ENCODE data around the gene EQTN. TPM values are rescaled to one million over a fixed set of nuclear protein-coding genes. Genes with fewer than 3 reads are reported as not detected.
A peak's percentile ranks its signal among the peaks of the same experiment; 100 is the strongest.
"Not testable (repeated sequence)": the region's sequence is repeated elsewhere in the genome, so short reads cannot be mapped to it uniquely, and the experiment has no call there.

Gene EQTN
- total RNA-seq, 1 donor from 2014 or later = not detected

- Mint-ChIP-seq H3K36me3 (ENCODE audit: low read depth, unreplicated experiment) (no peaks in the 10 kb centered on the region), H3K4me1 (ENCODE audit: low read depth, unreplicated experiment) (peaks cover 5% of the 10 kb centered on the region), H3K27me3 (ENCODE audit: low read depth, unreplicated experiment) (no peaks in the 10 kb centered on the region), H3K4me3 (ENCODE audit: unreplicated experiment) (no peak overlapping the region), H3K9me3 (ENCODE audit: unreplicated experiment) (no peaks in the 10 kb centered on the region), H3K27ac (ENCODE audit: unreplicated experiment) (no peak overlapping the region)
- FAIRE-seq (no peak), DNase-seq (ENCODE audit: low read depth) (no peak)
- H3K27ac ChIP-seq (ENCODE audit: low read depth, low read length) = no peak overlapping the region
- H3K79me2 ChIP-seq (ENCODE audit: insufficient read depth, low read length) = no peaks in the 10 kb centered on the region
- no peaks in the 10 kb centered on the region for H3K27me3 ChIP-seq (ENCODE audit: insufficient read depth, low read length)
- no peak overlapping the region for H3K9ac ChIP-seq (ENCODE audit: low read length)
- no peak overlapping the region for H3K4me3 ChIP-seq (ENCODE audit: insufficient read depth, low read depth, low read length)
- no peak overlapping the region for H2AFZ ChIP-seq (ENCODE audit: low read depth, low read length)
- H3K4me2 ChIP-seq (ENCODE audit: low read length) = no peak overlapping the region
- H4K20me1 ChIP-seq (ENCODE audit: insufficient read depth, low read length) = no peaks in the 10 kb centered on the region
- H3K9me3 ChIP-seq (ENCODE audit: insufficient read depth, low read depth, low read length) = no peaks in the 10 kb centered on the region
- TF ChIP-seq EZH2 (IDR thresholded peaks at IDR 0.05; ENCODE audit: insufficient read depth, low read length) (no peak), CTCF (IDR thresholded peaks at IDR 0.05; ENCODE audit: insufficient read depth, low read depth, low read length) (no peak)
- no peaks in the 10 kb centered on the region for H3K36me3 ChIP-seq (ENCODE audit: insufficient read depth, low read length)
- no peaks in the 10 kb centered on the region for H3K4me1 ChIP-seq (ENCODE audit: insufficient read depth, low read length)
Measured at GRCh38 chr9:27248702-27249101, 48.2 kb downstream of the EQTN start.

DNA sequence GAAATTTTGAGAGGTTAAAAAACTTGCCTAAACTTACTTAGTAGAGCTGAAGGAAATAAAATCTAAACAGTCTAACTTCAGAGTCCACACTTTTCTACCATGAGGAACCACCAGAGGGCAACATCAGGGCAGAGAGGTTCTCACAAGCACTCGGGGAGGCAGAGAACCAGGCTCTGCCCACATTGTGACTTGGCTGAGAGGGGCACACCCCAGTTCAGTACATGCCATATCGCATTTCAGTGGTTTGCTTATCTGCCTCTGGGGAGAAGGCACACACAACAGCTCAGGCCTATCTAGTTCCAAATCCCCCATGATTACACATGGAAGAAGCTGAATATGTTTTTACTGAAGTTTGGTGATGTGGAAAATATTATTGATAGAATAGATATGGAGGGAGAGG, 49.2 kb downstream of the EQTN start:
- Mint-ChIP-seq H3K4me3 (ENCODE audit: unreplicated experiment) (no peak overlapping the region), H3K27me3 (ENCODE audit: low read depth, unreplicated experiment) (no peaks in the 10 kb centered on the region), H3K9me3 (ENCODE audit: unreplicated experiment) (peaks cover 2% of the 10 kb centered on the region), H3K4me1 (ENCODE audit: low read depth, unreplicated experiment) (peaks cover 5% of the 10 kb centered on the region), H3K36me3 (ENCODE audit: low read depth, unreplicated experiment) (no peaks in the 10 kb centered on the region), H3K27ac (ENCODE audit: unreplicated experiment) (no peak overlapping the region)
- Histone ChIP-seq H3K4me2 (ENCODE audit: low read length) (no peak overlapping the region), H3K4me1 (ENCODE audit: insufficient read depth, low read length) (no peaks in the 10 kb centered on the region), H3K9ac (ENCODE audit: low read length) (no peak overlapping the region), H3K27me3 (ENCODE audit: insufficient read depth, low read length) (no peaks in the 10 kb centered on the region), H3K36me3 (ENCODE audit: insufficient read depth, low read length) (no peaks in the 10 kb centered on the region), H3K79me2 (ENCODE audit: insufficient read depth, low read length) (no peaks in the 10 kb centered on the region), H3K9me3 (ENCODE audit: insufficient read depth, low read depth, low read length) (no peaks in the 10 kb centered on the region), H3K27ac (ENCODE audit: low read depth, low read length) (no peak overlapping the region), H4K20me1 (ENCODE audit: insufficient read depth, low read length) (no peaks in the 10 kb centered on the region), H2AFZ (ENCODE audit: low read depth, low read length) (no peak overlapping the region), H3K4me3 (ENCODE audit: insufficient read depth, low read depth, low read length) (no peak overlapping the region)
- TF ChIP-seq CTCF (IDR thresholded peaks at IDR 0.05; ENCODE audit: insufficient read depth, low read depth, low read length) = peak; percentile 49
- TF ChIP-seq EZH2 (IDR thresholded peaks at IDR 0.05; ENCODE audit: insufficient read depth, low read length) = no peak
- peak; percentile 50 for DNase-seq (ENCODE audit: low read depth)
- FAIRE-seq = no peak

- H3K9me3 ChIP-seq (ENCODE audit: insufficient read depth, low read depth, low read length); H3K4me3 Mint-ChIP-seq (ENCODE audit: unreplicated experiment); H3K4me2 ChIP-seq (ENCODE audit: low read length); H3K27me3 ChIP-seq (ENCODE audit: insufficient read depth, low read length); FAIRE-seq; H3K9ac ChIP-seq (ENCODE audit: low read length); H3K79me2 ChIP-seq (ENCODE audit: insufficient read depth, low read length); H3K27me3 Mint-ChIP-seq (ENCODE audit: low read depth, unreplicated experiment); H3K4me1 Mint-ChIP-seq (ENCODE audit: low read depth, unreplicated experiment); H3K36me3 Mint-ChIP-seq (ENCODE audit: low read depth, unreplicated experiment); DNase-seq (ENCODE audit: low read depth); H4K20me1 ChIP-seq (ENCODE audit: insufficient read depth, low read length); H3K27ac Mint-ChIP-seq (ENCODE audit: unreplicated experiment); H3K27ac ChIP-seq (ENCODE audit: low read depth, low read length); H3K36me3 ChIP-seq (ENCODE audit: insufficient read depth, low read length); H2AFZ ChIP-seq (ENCODE audit: low read depth, low read length); H3K4me3 ChIP-seq (ENCODE audit: insufficient read depth, low read depth, low read length); H3K4me1 ChIP-seq (ENCODE audit: insufficient read depth, low read length): not testable (repeated sequence)
- H3K9me3 Mint-ChIP-seq (ENCODE audit: unreplicated experiment) = peaks cover 25% of the 10 kb centered on the region
Measured at GRCh38 chr9:27239648-27240047, 57.3 kb downstream of the EQTN start.

Other genes with a start within 250 kb of the EQTN start
- 1.8 and 2.3 TPM in 2 replicates for gene TEK, start 187.9 kb downstream of the EQTN start, total RNA-seq
- not detected in 2 replicates for gene IFNK, start 227.1 kb upstream of the EQTN start, total RNA-seq
- 2.8 and 3.9 TPM in 2 replicates for gene MOB3B, start 232.7 kb upstream of the EQTN start, total RNA-seq